ENCODE measurements around the gene ZBTB32.

Gene ZBTB32

DNA sequence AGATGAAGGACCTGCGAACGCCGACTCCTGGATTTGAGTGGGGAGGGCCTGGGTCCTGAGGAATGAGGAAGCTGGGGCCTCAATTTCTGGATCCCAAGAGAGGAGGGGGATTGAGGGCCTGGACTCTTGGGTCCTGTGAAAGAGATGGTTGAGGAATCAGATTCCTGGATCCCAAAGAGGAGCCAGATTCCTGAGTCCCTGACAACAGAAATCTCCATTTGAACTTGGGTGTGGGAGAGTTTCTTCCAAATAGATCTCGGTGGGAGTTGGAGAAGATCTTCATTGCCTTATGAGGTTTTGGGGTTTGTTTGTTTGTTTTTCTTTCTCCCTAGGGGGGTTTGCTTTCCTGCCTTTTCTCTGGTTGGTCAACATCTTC is 41.7 kb downstream of the ZBTB32 start:
- Histone ChIP-seq H3K27ac (ENCODE audit: low read depth, low read length) (peak overlapping the region; percentile 70), H3K4me1 (ENCODE audit: control insufficient read depth, insufficient read depth, low read length) (peaks cover 16% of the 10 kb centered on the region), H3K9ac (ENCODE audit: low read length) (peak overlapping the region; percentile 40), H3K36me3 (ENCODE audit: control insufficient read depth, insufficient read depth, low read length) (no peaks in the 10 kb centered on the region), H3K27me3 (ENCODE audit: control insufficient read depth, insufficient read depth, low read length) (no peaks in the 10 kb centered on the region), H3K4me3 (ENCODE audit: low read length) (peak overlapping the region; percentile 81)

- peaks cover 15% of the 10 kb centered on the region for H3K4me1 ChIP-seq (ENCODE audit: control insufficient read depth, insufficient read depth, low read length)
- no peaks in the 10 kb centered on the region for H3K27me3 ChIP-seq (ENCODE audit: control insufficient read depth, insufficient read depth, low read length)
- peak overlapping the region; percentile 81 for H3K4me3 ChIP-seq (ENCODE audit: low read length)
- H3K36me3 ChIP-seq (ENCODE audit: control insufficient read depth, insufficient read depth, low read length): no peaks in the 10 kb centered on the region
- no peak overlapping the region for H3K27ac ChIP-seq (ENCODE audit: low read depth, low read length)
- no peak overlapping the region for H3K9ac ChIP-seq (ENCODE audit: low read length)
Observed at GRCh38 chr19:35746531-35746930, 42.2 kb downstream of the ZBTB32 start.

- Histone ChIP-seq H3K27me3 (ENCODE audit: control insufficient read depth, insufficient read depth, low read length) (no peaks in the 10 kb centered on the region), H3K4me1 (ENCODE audit: control insufficient read depth, insufficient read depth, low read length) (peaks cover 15% of the 10 kb centered on the region), H3K27ac (ENCODE audit: low read depth, low read length) (peak within 1 kb of the TSS; percentile 83), H3K9ac (ENCODE audit: low read length) (peak within 1 kb of the TSS; percentile 63), H3K4me3 (ENCODE audit: low read length) (peak within 1 kb of the TSS; percentile 92), H3K36me3 (ENCODE audit: control insufficient read depth, insufficient read depth, low read length) (peaks cover 11% of the 10 kb centered on the region)
Observed at GRCh38 chr19:35748106-35749020, 44.0 kb downstream of the ZBTB32 start, which contains the start of gene LIN37. Gene LIN37 (plus strand): TSS chr19:35748576. CDS start chr19:35748725, 149 bp downstream.

DNA sequence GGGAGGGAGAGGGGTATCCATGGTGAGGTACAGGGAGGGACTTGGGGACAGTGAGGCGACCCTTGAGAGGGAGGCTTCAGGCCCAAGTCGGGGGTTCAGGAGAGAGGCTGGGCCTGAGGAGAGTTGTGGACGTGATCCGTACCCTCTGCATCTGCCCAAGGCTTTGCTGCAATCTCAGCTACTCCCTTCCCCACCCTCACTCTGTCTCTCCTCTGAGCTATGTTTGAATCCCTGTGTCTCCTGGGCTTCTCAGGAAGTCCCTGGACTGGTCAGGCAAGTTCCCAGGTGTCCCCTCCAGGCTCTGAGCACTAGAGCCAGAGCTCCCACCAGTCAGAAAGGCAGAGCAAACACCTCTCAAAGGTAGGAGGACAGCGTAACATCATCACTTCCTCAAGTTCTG is 45.8 kb downstream of the ZBTB32 start:
- Histone ChIP-seq H3K27me3 (ENCODE audit: control insufficient read depth, insufficient read depth, low read length) (no peaks in the 10 kb centered on the region), H3K4me3 (ENCODE audit: low read length) (no peak overlapping the region), H3K9ac (ENCODE audit: low read length) (no peak overlapping the region), H3K4me1 (ENCODE audit: control insufficient read depth, insufficient read depth, low read length) (peaks cover 19% of the 10 kb centered on the region), H3K36me3 (ENCODE audit: control insufficient read depth, insufficient read depth, low read length) (peaks cover 18% of the 10 kb centered on the region), H3K27ac (ENCODE audit: low read depth, low read length) (no peak overlapping the region)

- no peak overlapping the region for H3K9ac ChIP-seq (ENCODE audit: low read length)
- peaks cover 18% of the 10 kb centered on the region for H3K36me3 ChIP-seq (ENCODE audit: control insufficient read depth, insufficient read depth, low read length)
- H3K4me3 ChIP-seq (ENCODE audit: low read length): no peak overlapping the region
- peaks cover 18% of the 10 kb centered on the region for H3K4me1 ChIP-seq (ENCODE audit: control insufficient read depth, insufficient read depth, low read length)
- no peaks in the 10 kb centered on the region for H3K27me3 ChIP-seq (ENCODE audit: control insufficient read depth, insufficient read depth, low read length)
- no peak overlapping the region for H3K27ac ChIP-seq (ENCODE audit: low read depth, low read length)
Observed at GRCh38 chr19:35751839-35752745, 47.7 kb downstream of the ZBTB32 start.

GRCh38 chr19:35752746-35753350 is 48.5 kb downstream of the ZBTB32 start:
- Histone ChIP-seq H3K9ac (ENCODE audit: low read length) (no peak overlapping the region), H3K27me3 (ENCODE audit: control insufficient read depth, insufficient read depth, low read length) (no peaks in the 10 kb centered on the region), H3K27ac (ENCODE audit: low read depth, low read length) (no peak overlapping the region), H3K36me3 (ENCODE audit: control insufficient read depth, insufficient read depth, low read length) (peaks cover 18% of the 10 kb centered on the region), H3K4me3 (ENCODE audit: low read length) (no peak overlapping the region), H3K4me1 (ENCODE audit: control insufficient read depth, insufficient read depth, low read length) (peaks cover 19% of the 10 kb centered on the region)

- Histone ChIP-seq H3K27ac (ENCODE audit: low read depth, low read length) (peak overlapping the region; percentile 99), H3K4me1 (ENCODE audit: control insufficient read depth, insufficient read depth, low read length) (peaks cover 19% of the 10 kb centered on the region), H3K27me3 (ENCODE audit: control insufficient read depth, insufficient read depth, low read length) (no peaks in the 10 kb centered on the region), H3K36me3 (ENCODE audit: control insufficient read depth, insufficient read depth, low read length) (peaks cover 18% of the 10 kb centered on the region), H3K9ac (ENCODE audit: low read length) (peak overlapping the region; percentile 17), H3K4me3 (ENCODE audit: low read length) (no peak overlapping the region)
Observed at GRCh38 chr19:35753634-35754369, 49.4 kb downstream of the ZBTB32 start.

- peak overlapping the region; percentile 17 for H3K9ac ChIP-seq (ENCODE audit: low read length)
- H3K27ac ChIP-seq (ENCODE audit: low read depth, low read length): peak overlapping the region; percentile 99
- H3K27me3 ChIP-seq (ENCODE audit: control insufficient read depth, insufficient read depth, low read length): no peaks in the 10 kb centered on the region
- peaks cover 18% of the 10 kb centered on the region for H3K36me3 ChIP-seq (ENCODE audit: control insufficient read depth, insufficient read depth, low read length)
- H3K4me3 ChIP-seq (ENCODE audit: low read length): peak overlapping the region; percentile 60
- H3K4me1 ChIP-seq (ENCODE audit: control insufficient read depth, insufficient read depth, low read length): peaks cover 15% of the 10 kb centered on the region
Observed at GRCh38 chr19:35754370-35755130, 50.2 kb downstream of the ZBTB32 start.

- peak overlapping the region; percentile 60 for H3K4me3 ChIP-seq (ENCODE audit: low read length)
- peaks cover 18% of the 10 kb centered on the region for H3K36me3 ChIP-seq (ENCODE audit: control insufficient read depth, insufficient read depth, low read length)
- peaks cover 13% of the 10 kb centered on the region for H3K4me1 ChIP-seq (ENCODE audit: control insufficient read depth, insufficient read depth, low read length)
- H3K27me3 ChIP-seq (ENCODE audit: control insufficient read depth, insufficient read depth, low read length): no peaks in the 10 kb centered on the region
- H3K9ac ChIP-seq (ENCODE audit: low read length): peak overlapping the region; percentile 10
- peak overlapping the region; percentile 99 for H3K27ac ChIP-seq (ENCODE audit: low read depth, low read length)
Observed at GRCh38 chr19:35755131-35755549, 50.8 kb downstream of the ZBTB32 start.

GRCh38 chr19:35755550-35756376 is 51.4 kb downstream of the ZBTB32 start:
- H3K4me1 ChIP-seq (ENCODE audit: control insufficient read depth, insufficient read depth, low read length): peaks cover 13% of the 10 kb centered on the region
- peak overlapping the region; percentile 61 for H3K4me3 ChIP-seq (ENCODE audit: low read length)

More at GRCh38 chr19:35755550-35756376, 51.4 kb downstream of the ZBTB32 start:
- H3K27me3 ChIP-seq (ENCODE audit: control insufficient read depth, insufficient read depth, low read length): no peaks in the 10 kb centered on the region
- peaks cover 18% of the 10 kb centered on the region for H3K36me3 ChIP-seq (ENCODE audit: control insufficient read depth, insufficient read depth, low read length)
- H3K9ac ChIP-seq (ENCODE audit: low read length): peak overlapping the region; percentile 84
- peak overlapping the region; percentile 99 for H3K27ac ChIP-seq (ENCODE audit: low read depth, low read length)

All from rectal smooth muscle tissue (tissue), 1 donor.